Adrenal gland (tissue), 5 donors: ENCODE measurements around the gene CCL25.

Source experiments
- POLR2A ChIP-seq, 2 donors: fragments of 450-650 bp; IDR thresholded peaks; one replicate each; pipeline ENCODE4 v1.6.1; 2017; ENCODE audit warnings: antibody characterized with exemption in 2 of 2, mild to moderate bottlenecking in 2 of 2, moderate library complexity in 1 of 2
- TF ChIP-seq, protein P1 (sequence below), 6 experiments: fragments of 450-650 bp in 4 of 6; fragments of 200-600 bp in 2 of 6; sonication (generic) in 1 of 6; IDR thresholded peaks; 1 replicate in 5 of 6; 2 replicates in 1 of 6; pipeline versions ENCODE4 v1.5.1 to v1.8.0; 2016 to 2021; ENCODE audit warnings: antibody characterized with exemption in 6 of 6, mild to moderate bottlenecking in 2 of 6, moderate library complexity in 1 of 6
- donor health status: DM: no; HTN: no; CAD: no.

GRCh38 chr19:8111376-8111775 is 58.8 kb downstream of the CCL25 start:
- TF ChIP-seq, protein P1, sequence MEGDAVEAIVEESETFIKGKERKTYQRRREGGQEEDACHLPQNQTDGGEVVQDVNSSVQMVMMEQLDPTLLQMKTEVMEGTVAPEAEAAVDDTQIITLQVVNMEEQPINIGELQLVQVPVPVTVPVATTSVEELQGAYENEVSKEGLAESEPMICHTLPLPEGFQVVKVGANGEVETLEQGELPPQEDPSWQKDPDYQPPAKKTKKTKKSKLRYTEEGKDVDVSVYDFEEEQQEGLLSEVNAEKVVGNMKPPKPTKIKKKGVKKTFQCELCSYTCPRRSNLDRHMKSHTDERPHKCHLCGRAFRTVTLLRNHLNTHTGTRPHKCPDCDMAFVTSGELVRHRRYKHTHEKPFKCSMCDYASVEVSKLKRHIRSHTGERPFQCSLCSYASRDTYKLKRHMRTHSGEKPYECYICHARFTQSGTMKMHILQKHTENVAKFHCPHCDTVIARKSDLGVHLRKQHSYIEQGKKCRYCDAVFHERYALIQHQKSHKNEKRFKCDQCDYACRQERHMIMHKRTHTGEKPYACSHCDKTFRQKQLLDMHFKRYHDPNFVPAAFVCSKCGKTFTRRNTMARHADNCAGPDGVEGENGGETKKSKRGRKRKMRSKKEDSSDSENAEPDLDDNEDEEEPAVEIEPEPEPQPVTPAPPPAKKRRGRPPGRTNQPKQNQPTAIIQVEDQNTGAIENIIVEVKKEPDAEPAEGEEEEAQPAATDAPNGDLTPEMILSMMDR (IDR thresholded peaks at IDR 0.05), result no peak
- TF ChIP-seq POLR2A (IDR thresholded peaks at IDR 0.05), result no peak
